IPS-15b (cell line): ENCODE measurements around the gene PNPLA6.

ENCODE experiments used
- H3K27me3 ChIP-seq: one replicate; pipeline ENCODE4 v1.6.1; 2013; ENCODE audit warnings: low read length; ENCODE audit not compliant: control insufficient read depth, insufficient read depth
- H3K36me3 ChIP-seq: one replicate; pipeline ENCODE4 v1.6.1; 2013; ENCODE audit warnings: low read length; ENCODE audit not compliant: control insufficient read depth, insufficient read depth
- H3K4me1 ChIP-seq: one replicate; pipeline ENCODE4 v1.6.1; 2013; ENCODE audit warnings: mild to moderate bottlenecking, low read length; ENCODE audit not compliant: control insufficient read depth, insufficient read depth
- H3K4me3 ChIP-seq: one replicate; pipeline ENCODE4 v1.5.1; 2013; ENCODE audit warnings: low read depth, low read length
- H3K9ac ChIP-seq: one replicate; pipeline ENCODE4 v1.6.1; 2013; ENCODE audit warnings: low read depth, mild to moderate bottlenecking, low read length
- H3K9me3 ChIP-seq: one replicate; pipeline ENCODE4 v1.6.1; 2013; ENCODE audit warnings: mild to moderate bottlenecking, low read length; ENCODE audit not compliant: control insufficient read depth, insufficient read depth

The PNPLA6 gene

GRCh38 chr19:7600721-7601120, 65.2 kb downstream of the PNPLA6 start:
- Histone ChIP-seq H3K4me3 (no peak overlapping the region), H3K4me1 (no peaks in the 10 kb centered on the region), H3K27me3 (no peaks in the 10 kb centered on the region)

DNA sequence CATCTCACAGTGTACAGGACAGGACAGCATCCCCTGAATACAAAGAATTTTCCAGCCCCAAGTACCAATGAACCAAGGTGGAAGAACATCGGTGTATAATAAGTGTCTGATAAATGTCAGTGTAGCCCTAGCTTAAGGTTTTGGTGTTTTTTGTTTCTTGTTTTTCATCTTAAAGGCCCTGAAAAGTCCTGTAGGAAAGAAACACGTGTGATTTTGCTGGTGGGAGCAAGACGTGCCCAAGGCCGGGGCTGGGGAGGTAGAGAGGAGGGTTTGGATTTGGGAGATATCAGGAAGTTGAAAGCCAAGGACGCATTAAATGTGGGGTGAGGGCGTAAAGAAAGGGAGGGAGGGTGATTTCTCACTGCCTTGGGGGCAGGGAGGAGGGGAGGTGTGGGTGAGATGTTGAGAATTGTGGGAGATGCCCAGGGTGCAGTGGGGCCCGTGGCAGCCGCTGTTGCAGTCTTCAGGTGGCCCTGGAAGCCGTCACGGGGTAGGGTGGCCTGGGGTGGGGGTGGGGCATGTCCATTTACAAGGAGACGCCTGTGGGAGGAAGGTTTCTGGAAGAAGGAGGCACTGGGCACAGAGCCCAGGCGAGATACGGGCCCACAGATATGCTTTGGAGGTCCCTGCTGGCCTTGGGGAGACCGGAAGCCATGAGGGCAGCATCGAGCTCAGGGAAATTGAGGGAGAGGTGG, 66.9 kb downstream of the PNPLA6 start:
- Histone ChIP-seq H3K9ac (no peak overlapping the region), H3K9me3 (no peaks in the 10 kb centered on the region), H3K4me1 (no peaks in the 10 kb centered on the region), H3K36me3 (peaks cover 7% of the 10 kb centered on the region), H3K4me3 (no peak overlapping the region), H3K27me3 (no peaks in the 10 kb centered on the region)

More at GRCh38 chr19:7600721-7601120, 65.2 kb downstream of the PNPLA6 start:
- no peak overlapping the region for H3K9ac ChIP-seq
- no peaks in the 10 kb centered on the region for H3K9me3 ChIP-seq
- no peaks in the 10 kb centered on the region for H3K36me3 ChIP-seq

DNA sequence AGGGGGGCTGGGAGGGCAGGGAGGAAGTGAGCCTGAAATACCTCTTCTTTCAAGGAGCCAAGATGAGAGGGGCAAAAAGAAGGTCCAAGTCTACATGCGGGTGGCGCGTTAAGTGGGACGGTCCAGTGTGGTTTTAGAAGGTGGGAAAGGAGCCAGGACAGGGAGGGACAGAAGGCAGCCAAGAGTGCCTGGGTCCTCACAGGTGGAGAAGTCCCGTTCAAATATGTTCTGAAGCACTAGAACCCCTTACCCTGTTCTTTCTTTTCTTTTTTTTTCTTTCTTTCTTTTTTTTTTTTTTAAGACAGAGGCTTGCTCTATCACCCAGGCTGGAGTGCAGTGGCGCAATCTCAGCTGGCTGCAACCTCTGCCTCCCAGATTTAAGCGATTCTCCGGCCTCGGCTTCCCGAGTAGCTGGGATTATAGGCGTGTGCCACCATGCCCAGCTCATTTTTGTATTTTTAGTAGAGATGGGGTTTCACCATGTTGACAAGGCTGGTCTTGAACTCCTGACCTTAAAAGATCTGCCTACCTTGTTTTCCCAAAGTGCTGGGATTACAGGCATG, 67.5 kb downstream of the PNPLA6 start:
- no peak overlapping the region for H3K9ac ChIP-seq
- no peaks in the 10 kb centered on the region for H3K9me3 ChIP-seq

DNA sequence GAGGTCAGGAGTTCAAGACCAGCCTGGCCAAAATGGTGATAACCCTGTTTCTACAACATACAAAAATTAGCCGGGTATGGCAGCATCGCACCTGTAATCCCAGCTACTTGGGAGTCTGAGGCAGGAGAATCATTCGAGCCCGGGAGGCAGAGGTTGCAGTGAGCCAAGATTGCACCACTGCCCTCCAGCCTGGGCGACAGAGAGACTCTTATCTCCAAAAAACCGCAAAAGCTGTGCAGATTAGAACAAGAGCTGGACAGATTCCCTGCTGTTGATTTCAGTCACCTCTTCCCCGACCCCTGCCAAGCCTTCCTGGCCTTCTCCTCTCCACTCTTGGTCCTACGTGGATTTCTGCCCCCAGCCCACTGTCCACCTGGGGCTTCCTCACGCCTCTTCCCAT, 68.4 kb downstream of the PNPLA6 start:
- H3K4me3 ChIP-seq, result no peak overlapping the region

More for the DNA sequence above, 67.5 kb downstream of the PNPLA6 start:
- Histone ChIP-seq H3K4me3 (no peak overlapping the region), H3K27me3 (no peaks in the 10 kb centered on the region), H3K36me3 (peaks cover 8% of the 10 kb centered on the region), H3K4me1 (no peaks in the 10 kb centered on the region)

DNA sequence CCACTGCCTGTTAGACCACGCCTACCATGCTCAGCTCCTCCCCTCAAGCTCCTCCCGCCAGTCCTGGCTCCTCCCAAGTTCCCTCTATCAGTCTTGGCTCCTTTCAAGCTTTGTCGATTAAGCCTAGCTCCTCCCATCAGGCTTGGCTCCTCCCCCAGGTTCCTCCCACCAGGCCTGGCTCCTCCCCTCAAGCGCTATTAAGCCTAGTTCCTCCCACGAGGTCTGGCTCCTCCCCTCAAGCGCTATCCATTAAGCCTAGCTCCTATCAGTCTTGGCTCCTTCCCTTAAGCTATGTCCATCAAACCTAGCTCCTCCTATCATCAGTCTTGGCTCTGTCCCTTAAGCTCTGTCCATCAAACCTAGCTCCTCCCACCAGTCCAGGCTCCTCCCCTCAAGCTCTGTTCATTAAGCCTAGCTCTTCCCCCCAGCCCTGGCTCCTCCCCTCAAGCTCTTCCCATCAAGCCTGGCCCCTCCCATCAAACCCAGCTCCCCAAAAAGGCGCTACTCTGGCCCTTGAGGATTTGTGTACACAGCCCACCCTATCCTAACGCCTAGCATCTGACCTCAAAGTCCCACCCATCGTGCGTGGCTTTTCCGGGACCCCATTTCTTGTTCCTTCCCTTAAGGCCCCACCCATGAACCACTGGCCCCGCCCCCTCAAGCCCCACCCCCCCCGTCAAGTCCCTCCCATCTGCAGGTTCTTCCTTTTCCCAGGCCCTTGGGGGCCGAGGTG, 70.1 kb downstream of the PNPLA6 start:
- Histone ChIP-seq H3K9ac (no peak overlapping the region), H3K9me3 (no peaks in the 10 kb centered on the region), H3K4me3 (no peak overlapping the region), H3K36me3 (peaks cover 23% of the 10 kb centered on the region), H3K4me1 (no peaks in the 10 kb centered on the region), H3K27me3 (no peaks in the 10 kb centered on the region)

More for the DNA sequence above, 68.4 kb downstream of the PNPLA6 start:
- Histone ChIP-seq H3K27me3 (no peaks in the 10 kb centered on the region), H3K9me3 (no peaks in the 10 kb centered on the region), H3K4me1 (no peaks in the 10 kb centered on the region), H3K9ac (no peak overlapping the region), H3K36me3 (peaks cover 13% of the 10 kb centered on the region)

DNA sequence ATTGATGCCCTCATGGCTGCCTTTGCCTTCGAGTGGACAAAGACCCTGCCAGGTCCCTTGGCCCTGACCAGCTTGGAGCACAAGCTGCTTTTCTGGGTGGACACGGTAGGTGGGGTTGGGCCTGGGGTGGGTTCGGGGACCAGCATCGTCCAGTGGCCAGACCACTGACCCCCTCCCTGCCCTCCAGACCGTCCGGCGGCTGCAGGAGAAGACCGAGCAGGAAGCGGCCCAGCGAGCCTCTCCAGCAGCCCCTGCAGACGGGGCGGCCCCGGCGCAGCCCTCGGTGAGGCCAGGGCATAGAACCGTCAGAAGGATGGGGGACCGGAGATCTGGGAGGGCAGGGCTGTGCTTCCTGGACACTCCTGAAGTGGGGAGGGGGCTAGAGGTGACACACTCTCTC, 70.8 kb downstream of the PNPLA6 start:
- H3K4me1 ChIP-seq, result no peaks in the 10 kb centered on the region
- no peak overlapping the region for H3K9ac ChIP-seq
- no peaks in the 10 kb centered on the region for H3K9me3 ChIP-seq
- no peaks in the 10 kb centered on the region for H3K27me3 ChIP-seq
- peaks cover 27% of the 10 kb centered on the region for H3K36me3 ChIP-seq
- no peak overlapping the region for H3K4me3 ChIP-seq

DNA sequence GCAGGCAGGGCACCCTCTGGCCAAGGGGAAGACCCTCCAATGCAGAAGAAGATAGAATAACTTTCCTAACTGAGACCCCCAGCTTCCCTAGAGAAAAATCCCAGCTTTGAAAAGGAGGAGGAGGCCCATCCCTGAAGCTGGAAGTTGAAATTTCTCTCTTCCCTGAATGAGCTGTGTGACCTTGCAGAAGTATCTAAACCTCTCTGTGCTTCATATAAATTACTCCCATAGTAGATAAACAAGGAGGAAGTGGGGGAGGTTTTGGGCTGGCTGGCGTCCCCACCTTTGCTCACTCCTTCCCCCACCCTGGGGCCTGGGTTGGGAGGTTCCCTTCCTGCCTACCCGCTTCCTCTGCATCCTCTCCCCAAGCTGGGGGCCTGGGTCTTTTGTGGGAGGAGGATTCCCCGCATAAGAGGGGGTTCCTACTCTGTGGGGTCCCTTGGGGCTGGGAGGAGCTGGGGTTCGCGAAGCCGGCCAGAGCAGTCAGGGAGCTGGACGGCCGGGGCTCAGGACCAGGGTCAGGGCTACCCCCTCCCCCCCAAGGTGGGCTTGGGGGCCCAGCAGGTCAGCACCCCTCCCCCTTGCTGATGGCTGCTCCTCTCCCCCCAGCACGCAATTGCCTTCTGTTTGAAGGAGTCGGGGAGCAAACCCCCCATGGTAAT, 71.8 kb downstream of the PNPLA6 start:
- no peaks in the 10 kb centered on the region for H3K27me3 ChIP-seq
- H3K9ac ChIP-seq, result no peak overlapping the region
- H3K4me3 ChIP-seq, result no peak overlapping the region
- no peaks in the 10 kb centered on the region for H3K9me3 ChIP-seq
- H3K36me3 ChIP-seq, result peaks cover 28% of the 10 kb centered on the region
- H3K4me1 ChIP-seq, result no peaks in the 10 kb centered on the region

DNA sequence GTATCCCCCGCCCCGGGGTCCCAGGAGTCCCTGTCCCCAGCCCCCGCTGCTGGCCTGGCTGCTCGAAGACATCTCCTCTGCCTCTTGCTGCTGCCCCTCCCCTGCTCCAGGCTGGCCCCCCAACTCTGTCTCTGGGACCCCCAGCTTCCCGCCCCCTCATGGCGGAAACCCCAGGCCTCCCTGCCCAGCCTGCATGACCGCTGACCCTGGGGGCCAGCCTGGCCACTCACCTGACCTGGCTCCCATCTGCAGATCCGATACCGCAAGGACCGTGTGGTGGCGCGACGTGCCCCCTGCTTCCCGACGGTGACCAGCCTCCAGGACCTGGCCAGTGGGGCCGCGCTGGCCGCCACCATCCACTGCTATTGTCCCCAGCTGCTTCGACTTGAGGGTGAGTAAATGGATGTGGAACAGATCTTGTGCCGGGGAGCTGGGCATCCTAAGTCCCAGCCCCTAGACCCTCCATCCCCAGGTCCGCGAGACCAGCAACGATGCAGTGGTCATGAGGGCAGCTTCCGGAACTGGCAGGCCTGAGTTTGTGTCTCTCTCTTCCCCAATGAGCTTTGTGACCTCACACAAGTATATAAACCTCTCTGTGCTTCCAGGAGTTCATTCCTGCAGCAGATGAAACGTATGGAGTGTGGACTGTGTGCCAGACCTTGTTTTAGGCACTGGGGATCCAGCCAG, 72.5 kb downstream of the PNPLA6 start:
- no peak overlapping the region for H3K9ac ChIP-seq
- no peaks in the 10 kb centered on the region for H3K27me3 ChIP-seq
- peaks cover 28% of the 10 kb centered on the region for H3K36me3 ChIP-seq
- no peaks in the 10 kb centered on the region for H3K9me3 ChIP-seq
- no peak overlapping the region for H3K4me3 ChIP-seq
- no peaks in the 10 kb centered on the region for H3K4me1 ChIP-seq

DNA sequence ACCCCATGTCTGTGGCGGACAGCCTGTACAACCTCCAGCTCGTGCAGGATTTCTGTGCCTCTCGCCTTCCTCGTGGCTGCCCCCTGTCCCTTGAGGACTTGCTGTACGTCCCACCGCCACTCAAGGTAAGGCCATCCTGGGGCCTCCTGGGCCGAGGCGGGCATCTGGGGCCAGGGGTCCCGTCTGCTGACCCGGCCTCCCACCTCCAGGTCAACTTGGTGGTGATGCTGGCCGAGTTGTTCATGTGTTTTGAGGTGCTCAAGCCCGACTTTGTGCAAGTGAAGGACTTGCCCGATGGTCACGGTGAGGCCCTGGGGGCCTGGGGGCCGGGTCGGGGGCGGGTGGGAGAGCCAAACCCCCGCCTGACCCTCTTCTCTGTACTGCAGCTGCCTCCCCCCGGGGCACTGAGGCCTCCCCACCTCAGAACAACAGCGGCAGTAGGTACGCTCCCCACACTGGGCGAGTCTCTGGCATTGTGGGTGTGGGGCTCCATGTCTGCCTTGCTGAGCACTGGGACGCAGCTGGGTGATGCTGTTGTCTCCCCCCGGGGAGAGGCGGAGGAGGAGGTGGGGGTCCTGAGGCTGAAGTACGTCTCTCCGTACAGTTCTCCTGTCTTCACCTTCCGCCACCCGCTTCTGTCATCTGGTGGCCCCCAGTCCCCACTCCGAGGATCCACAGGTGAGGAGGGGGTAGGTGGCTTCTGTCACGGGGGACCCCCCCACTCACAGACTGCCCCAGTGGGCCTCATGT, 75.1 kb downstream of the PNPLA6 start:
- H3K27me3 ChIP-seq, result no peaks in the 10 kb centered on the region
- H3K4me3 ChIP-seq, result no peak overlapping the region
- H3K9ac ChIP-seq, result no peak overlapping the region
- peaks cover 33% of the 10 kb centered on the region for H3K36me3 ChIP-seq
- H3K9me3 ChIP-seq, result no peaks in the 10 kb centered on the region
- H3K4me1 ChIP-seq, result no peaks in the 10 kb centered on the region
